A549 (cell line): Measurements from ENCODE around the gene AUTS2.

ENCODE experiments used
- CHD2 ChIP-seq: fragments of 150-350 bp; IDR thresholded peaks from 2 replicates; pipeline ENCODE4 v1.6.1; 2014; ENCODE audit warnings: low read length; ENCODE audit not compliant: partially characterized antibody
- CHD4 ChIP-seq: fragments of 200-600 bp; sonication (generic); IDR thresholded peaks from 2 replicates; pipeline ENCODE4 v1.6.1; 2016; ENCODE audit warnings: antibody characterized with exemption, mild to moderate bottlenecking, borderline replicate concordance
- EP300 ChIP-seq, 2 experiments: fragments of >200 bp; sonication (Bioruptor Twin); formaldehyde crosslinking; IDR thresholded peaks; 2 replicates in 1 of 2; 3 replicates in 1 of 2; pipeline ENCODE4 v1.6.1; 2016 to 2017
- KDM1A ChIP-seq: fragments of 200-600 bp; sonication (generic); IDR thresholded peaks from 2 replicates; pipeline ENCODE4 v1.6.1; 2016; ENCODE audit warnings: low read depth, mild to moderate bottlenecking
- KDM5A ChIP-seq: fragments of 200-600 bp; sonication (generic); IDR thresholded peaks from 2 replicates; pipeline ENCODE4 v1.6.1; 2016; ENCODE audit warnings: antibody characterized with exemption, mild to moderate bottlenecking
- MYC ChIP-seq: IDR thresholded peaks from 2 replicates; pipeline ENCODE4 v1.6.1; 2012; ENCODE audit warnings: mild to moderate bottlenecking, inconsistent platforms, low read length, improper control_type of control experiment, borderline replicate concordance
- NFE2L2 ChIP-seq: fragments of 150-350 bp; conservative IDR thresholded peaks from 2 replicates; pipeline ENCODE4 v1.6.1; 2014; ENCODE audit warnings: low read length
- PHF8 ChIP-seq: fragments of 200-600 bp; sonication (generic); IDR thresholded peaks from 2 replicates; pipeline ENCODE4 v1.6.1; 2016; ENCODE audit warnings: low read depth, mild to moderate bottlenecking, antibody characterized with exemption, moderate library complexity, borderline replicate concordance
- POLR2A ChIP-seq: IDR thresholded peaks from 2 replicates; pipeline ENCODE4 v1.6.1; 2012; ENCODE audit warnings: mild to moderate bottlenecking, low read length
- POLR2AphosphoS2 ChIP-seq: conservative IDR thresholded peaks from 2 replicates; pipeline ENCODE4 v1.6.1; 2012; ENCODE audit warnings: low read length, improper control_type of control experiment, inconsistent platforms
- SMC3 ChIP-seq: fragments of >200 bp; sonication (Bioruptor Twin); formaldehyde crosslinking; IDR thresholded peaks from 3 replicates; pipeline ENCODE4 v1.6.1; 2018; ENCODE audit warnings: inconsistent platforms
- TF ChIP-seq, protein P1 (sequence below): IDR thresholded peaks from 2 replicates; pipeline ENCODE4 v1.6.1; 2012
- TF ChIP-seq, protein P2 (sequence below): fragments of >200 bp; sonication (Bioruptor Twin); formaldehyde crosslinking; IDR thresholded peaks from 3 replicates; pipeline ENCODE4 v1.5.1; 2016
- TF ChIP-seq, protein P3 (sequence below): fragments of 250-450 bp; sonication (Bioruptor Pico); IDR thresholded peaks from 2 replicates; pipeline ENCODE4 v1.5.0; 2021; ENCODE audit warnings: mild to moderate bottlenecking, moderate library complexity, borderline replicate concordance

DNA sequence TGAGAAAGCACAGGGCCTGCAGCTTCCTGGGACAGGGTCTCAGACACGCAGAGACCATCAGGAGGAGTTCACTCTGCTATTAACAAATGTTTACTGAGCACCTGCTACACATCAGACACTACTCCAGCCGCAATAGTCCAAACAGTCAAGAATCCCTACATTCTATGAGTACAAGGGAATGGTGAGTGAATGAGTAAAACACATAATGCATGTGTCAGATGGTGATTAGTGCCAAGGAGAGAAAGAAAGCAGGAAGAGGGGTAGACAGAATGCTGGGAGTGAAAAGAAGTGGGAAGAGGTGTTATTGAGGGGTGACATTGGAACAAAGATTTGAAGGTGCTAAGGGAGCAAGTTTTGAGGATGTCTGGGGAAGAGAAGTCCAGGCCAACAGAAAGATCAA is 899.5 kb downstream of the AUTS2 start:
- no peak for TF ChIP-seq CHD4
- TF ChIP-seq, protein P1, sequence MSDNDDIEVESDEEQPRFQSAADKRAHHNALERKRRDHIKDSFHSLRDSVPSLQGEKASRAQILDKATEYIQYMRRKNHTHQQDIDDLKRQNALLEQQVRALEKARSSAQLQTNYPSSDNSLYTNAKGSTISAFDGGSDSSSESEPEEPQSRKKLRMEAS, result no peak
- TF ChIP-seq, protein P2, sequence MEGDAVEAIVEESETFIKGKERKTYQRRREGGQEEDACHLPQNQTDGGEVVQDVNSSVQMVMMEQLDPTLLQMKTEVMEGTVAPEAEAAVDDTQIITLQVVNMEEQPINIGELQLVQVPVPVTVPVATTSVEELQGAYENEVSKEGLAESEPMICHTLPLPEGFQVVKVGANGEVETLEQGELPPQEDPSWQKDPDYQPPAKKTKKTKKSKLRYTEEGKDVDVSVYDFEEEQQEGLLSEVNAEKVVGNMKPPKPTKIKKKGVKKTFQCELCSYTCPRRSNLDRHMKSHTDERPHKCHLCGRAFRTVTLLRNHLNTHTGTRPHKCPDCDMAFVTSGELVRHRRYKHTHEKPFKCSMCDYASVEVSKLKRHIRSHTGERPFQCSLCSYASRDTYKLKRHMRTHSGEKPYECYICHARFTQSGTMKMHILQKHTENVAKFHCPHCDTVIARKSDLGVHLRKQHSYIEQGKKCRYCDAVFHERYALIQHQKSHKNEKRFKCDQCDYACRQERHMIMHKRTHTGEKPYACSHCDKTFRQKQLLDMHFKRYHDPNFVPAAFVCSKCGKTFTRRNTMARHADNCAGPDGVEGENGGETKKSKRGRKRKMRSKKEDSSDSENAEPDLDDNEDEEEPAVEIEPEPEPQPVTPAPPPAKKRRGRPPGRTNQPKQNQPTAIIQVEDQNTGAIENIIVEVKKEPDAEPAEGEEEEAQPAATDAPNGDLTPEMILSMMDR, result no peak
- no peak for TF ChIP-seq POLR2AphosphoS2
- no peak for TF ChIP-seq POLR2A
- TF ChIP-seq KDM5A, result no peak
- no peak for TF ChIP-seq KDM1A
- no peak for TF ChIP-seq NFE2L2
- no peak for TF ChIP-seq CHD2
- TF ChIP-seq SMC3, result no peak
- TF ChIP-seq PHF8, result no peak
- TF ChIP-seq, protein P3, sequence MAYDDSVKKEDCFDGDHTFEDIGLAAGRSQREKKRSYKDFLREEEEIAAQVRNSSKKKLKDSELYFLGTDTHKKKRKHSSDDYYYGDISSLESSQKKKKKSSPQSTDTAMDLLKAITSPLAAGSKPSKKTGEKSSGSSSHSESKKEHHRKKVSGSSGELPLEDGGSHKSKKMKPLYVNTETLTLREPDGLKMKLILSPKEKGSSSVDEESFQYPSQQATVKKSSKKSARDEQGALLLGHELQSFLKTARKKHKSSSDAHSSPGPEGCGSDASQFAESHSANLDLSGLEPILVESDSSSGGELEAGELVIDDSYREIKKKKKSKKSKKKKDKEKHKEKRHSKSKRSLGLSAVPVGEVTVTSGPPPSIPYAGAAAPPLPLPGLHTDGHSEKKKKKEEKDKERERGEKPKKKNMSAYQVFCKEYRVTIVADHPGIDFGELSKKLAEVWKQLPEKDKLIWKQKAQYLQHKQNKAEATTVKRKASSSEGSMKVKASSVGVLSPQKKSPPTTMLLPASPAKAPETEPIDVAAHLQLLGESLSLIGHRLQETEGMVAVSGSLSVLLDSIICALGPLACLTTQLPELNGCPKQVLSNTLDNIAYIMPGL (CRISPR knock-in tag), result no peak
- TF ChIP-seq EP300 (IDR thresholded peaks at IDR 0.05), result no peak
- no peak for TF ChIP-seq MYC
